ENCODE results near the gene CTNNBIP1. TPM values are rescaled to one million over a fixed set of nuclear protein-coding genes. Genes with fewer than 3 reads are reported as not detected.

The CTNNBIP1 gene
- polyA plus RNA-seq, 1 of the 3 experiments (the other 2 are of a cell fraction): 57.6 TPM

GRCh38 chr1:9869831-9870251, 40.2 kb downstream of the CTNNBIP1 start:
- Histone ChIP-seq H3F3A (replicated peaks; ENCODE audit: insufficient read depth) (no peaks in the 10 kb centered on the region), H3K9me3 (no peaks in the 10 kb centered on the region), H3K9ac (no peak overlapping the region), H3K79me2 (ENCODE audit: insufficient read depth) (no peaks in the 10 kb centered on the region), H3K27ac (ENCODE audit: low read depth in 2 of 2, low read length in 1 of 2) (no peak overlapping the region), H3K36me3 (replicated peaks in 1 of 2; ENCODE audit: control insufficient read depth in 1 of 2, insufficient read depth in 2 of 2, low read length in 1 of 2) (peaks cover 7 to 9% of the 10 kb centered on the region in 2 experiments), H3K4me2 (no peak overlapping the region), H2AFZ (ENCODE audit: low read depth) (no peak overlapping the region), H3K27me3 (ENCODE audit: insufficient read depth) (no peaks in the 10 kb centered on the region), H4K20me1 (ENCODE audit: insufficient read depth) (no peaks in the 10 kb centered on the region), H3K4me1 (ENCODE audit: control insufficient read depth in 1 of 2, insufficient read depth in 2 of 2, low read depth in 1 of 2, low read length in 1 of 2) (0 out of 4 replicates have a peak, but pooled peaks cover 0 to 4% of the 10 kb centered on the region in 2 experiments), H3K9me2 (no peaks in the 10 kb centered on the region), H3K4me3 (ENCODE audit: low read depth in 2 of 2, low read length in 1 of 2) (no peak overlapping the region)
- ChIA-PET CTCF (interaction anchor here (2.5 to 11.2 kb wide), 3 partner anchors 73 to 148 kb away, joined by 13 to 175 read pairs (median 13); partner anchors contain the start of genes LZIC and NMNAT1), POLR2A (no interaction called here)
- DNase-seq: no peak
- WGBS (ENCODE audit: low lambda C conversion rate): 100% methylated on average over 7 of the region's 13 CpGs
- TF ChIP-seq RXRA (IDR thresholded peaks at IDR 0.05; ENCODE audit: borderline replicate concordance, low read depth) (no peak), RAD21 (IDR thresholded peaks at IDR 0.05; ENCODE audit: low read length) (no peak), GATA2 (CRISPR knock-in tag; IDR thresholded peaks at IDR 0.05) (no peak), MEF2A (IDR thresholded peaks at IDR 0.05; ENCODE audit: borderline replicate concordance, low read depth) (no peak), USF2 (IDR thresholded peaks at IDR 0.05; ENCODE audit: borderline replicate concordance, low read depth, low read length) (no peak)
- TF ChIP-seq, protein P1, sequence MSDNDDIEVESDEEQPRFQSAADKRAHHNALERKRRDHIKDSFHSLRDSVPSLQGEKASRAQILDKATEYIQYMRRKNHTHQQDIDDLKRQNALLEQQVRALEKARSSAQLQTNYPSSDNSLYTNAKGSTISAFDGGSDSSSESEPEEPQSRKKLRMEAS (IDR thresholded peaks at IDR 0.05; ENCODE audit: low read depth): no peak
- TF ChIP-seq, protein P2, sequence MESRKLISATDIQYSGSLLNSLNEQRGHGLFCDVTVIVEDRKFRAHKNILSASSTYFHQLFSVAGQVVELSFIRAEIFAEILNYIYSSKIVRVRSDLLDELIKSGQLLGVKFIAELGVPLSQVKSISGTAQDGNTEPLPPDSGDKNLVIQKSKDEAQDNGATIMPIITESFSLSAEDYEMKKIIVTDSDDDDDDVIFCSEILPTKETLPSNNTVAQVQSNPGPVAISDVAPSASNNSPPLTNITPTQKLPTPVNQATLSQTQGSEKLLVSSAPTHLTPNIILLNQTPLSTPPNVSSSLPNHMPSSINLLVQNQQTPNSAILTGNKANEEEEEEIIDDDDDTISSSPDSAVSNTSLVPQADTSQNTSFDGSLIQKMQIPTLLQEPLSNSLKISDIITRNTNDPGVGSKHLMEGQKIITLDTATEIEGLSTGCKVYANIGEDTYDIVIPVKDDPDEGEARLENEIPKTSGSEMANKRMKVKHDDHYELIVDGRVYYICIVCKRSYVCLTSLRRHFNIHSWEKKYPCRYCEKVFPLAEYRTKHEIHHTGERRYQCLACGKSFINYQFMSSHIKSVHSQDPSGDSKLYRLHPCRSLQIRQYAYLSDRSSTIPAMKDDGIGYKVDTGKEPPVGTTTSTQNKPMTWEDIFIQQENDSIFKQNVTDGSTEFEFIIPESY (IDR thresholded peaks at IDR 0.05; ENCODE audit: borderline replicate concordance, low read depth): no peak

DNA sequence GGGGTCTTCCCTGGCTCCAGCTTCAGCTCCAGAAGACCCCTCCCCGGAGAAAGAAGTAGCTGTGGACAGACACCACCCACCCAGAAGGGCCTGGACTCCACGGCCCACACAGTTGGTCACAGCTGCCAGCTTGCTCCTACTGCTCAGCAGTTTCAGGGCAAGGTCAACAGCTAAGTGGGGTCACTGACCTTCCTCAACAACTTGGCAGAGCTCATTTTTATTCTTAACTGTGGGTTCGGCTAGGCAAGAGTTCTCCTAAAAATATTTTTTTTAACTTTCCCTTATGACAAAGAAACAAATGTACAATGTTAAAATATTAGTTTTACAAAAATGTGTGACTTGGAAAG, 41.9 kb downstream of the CTNNBIP1 start:
- WGBS (ENCODE audit: low lambda C conversion rate): 82% methylated on average over 2 of the region's 3 CpGs
- Histone ChIP-seq H3K4me1 (ENCODE audit: control insufficient read depth in 1 of 2, insufficient read depth in 2 of 2, low read depth in 1 of 2, low read length in 1 of 2) (peaks cover 4% of the 10 kb centered on the region in 2 experiments; a peak in 1 of 4 replicates), H2AFZ (ENCODE audit: low read depth) (no peak overlapping the region), H3K9me3 (no peaks in the 10 kb centered on the region), H3F3A (replicated peaks; ENCODE audit: insufficient read depth) (no peaks in the 10 kb centered on the region), H3K27ac (ENCODE audit: low read depth in 2 of 2, low read length in 1 of 2) (no peak overlapping the region), H3K79me2 (ENCODE audit: insufficient read depth) (no peaks in the 10 kb centered on the region), H3K9me2 (no peaks in the 10 kb centered on the region), H3K4me3 (ENCODE audit: low read depth in 2 of 2, low read length in 1 of 2) (no peak overlapping the region), H3K27me3 (ENCODE audit: insufficient read depth) (no peaks in the 10 kb centered on the region), H3K4me2 (no peak overlapping the region), H3K9ac (no peak overlapping the region), H3K36me3 (replicated peaks in 1 of 2; ENCODE audit: control insufficient read depth in 1 of 2, insufficient read depth in 2 of 2, low read length in 1 of 2) (peaks cover 10 to 11% of the 10 kb centered on the region in 2 experiments), H4K20me1 (ENCODE audit: insufficient read depth) (no peaks in the 10 kb centered on the region)
- ChIA-PET POLR2A (no interaction called here), CTCF (interaction anchor here (0.7 to 11.2 kb wide), 27 partner anchors 9 to 284 kb away, joined by 3 to 175 read pairs (median 4); partner anchors contain the start of genes LZIC and NMNAT1)
- no peak for DNase-seq
- TF ChIP-seq, protein P1 (IDR thresholded peaks at IDR 0.05; ENCODE audit: low read depth): no peak
- no peak for TF ChIP-seq ELF1 (IDR thresholded peaks at IDR 0.05)
- no peak for TF ChIP-seq IRF3 (IDR thresholded peaks at IDR 0.05; ENCODE audit: low read depth, low read length)
- no peak for TF ChIP-seq GATA2 (CRISPR knock-in tag; IDR thresholded peaks at IDR 0.05)
- TF ChIP-seq NFIC (IDR thresholded peaks at IDR 0.05; ENCODE audit: borderline replicate concordance): no peak
- TF ChIP-seq FOXM1 (IDR thresholded peaks at IDR 0.05; ENCODE audit: low read depth): no peak
- TF ChIP-seq TEAD4 (IDR thresholded peaks at IDR 0.05; ENCODE audit: borderline replicate concordance, insufficient read depth): no peak

Data from SK-N-SH (cell line).